Hematopoietic multipotent progenitor cell (in vitro differentiated cells): ENCODE results near the gene TMEM170B. TPM values are rescaled to one million over a fixed set of nuclear protein-coding genes. Genes with fewer than 3 reads are reported as not detected.

Source experiments
- DNase-seq, 3 donors: peaks; one replicate each; pipeline ENCODE4 v3.0.0-alpha.2; 2011 to 2015; ENCODE audit warnings: low read depth in 2 of 3, low spot score in 2 of 3
- total RNA-seq: library from RNA; depleted of rRNA; stranded (reverse); fragments of >200 nt; gene quantifications from one replicate; pipeline ENCODE4 v1.2.3, GENCODE V29; 2012

The TMEM170B gene
- total RNA-seq, 1 donor, result 1.6 TPM

GRCh38 chr6:11580686-11581405, 43.3 kb downstream of the TMEM170B start:
- DNase-seq, result no peak

- DNase-seq, result no peak
These were observed 46.7 kb downstream of the TMEM170B start for GRCh38 chr6:11584244-11584643.

DNA sequence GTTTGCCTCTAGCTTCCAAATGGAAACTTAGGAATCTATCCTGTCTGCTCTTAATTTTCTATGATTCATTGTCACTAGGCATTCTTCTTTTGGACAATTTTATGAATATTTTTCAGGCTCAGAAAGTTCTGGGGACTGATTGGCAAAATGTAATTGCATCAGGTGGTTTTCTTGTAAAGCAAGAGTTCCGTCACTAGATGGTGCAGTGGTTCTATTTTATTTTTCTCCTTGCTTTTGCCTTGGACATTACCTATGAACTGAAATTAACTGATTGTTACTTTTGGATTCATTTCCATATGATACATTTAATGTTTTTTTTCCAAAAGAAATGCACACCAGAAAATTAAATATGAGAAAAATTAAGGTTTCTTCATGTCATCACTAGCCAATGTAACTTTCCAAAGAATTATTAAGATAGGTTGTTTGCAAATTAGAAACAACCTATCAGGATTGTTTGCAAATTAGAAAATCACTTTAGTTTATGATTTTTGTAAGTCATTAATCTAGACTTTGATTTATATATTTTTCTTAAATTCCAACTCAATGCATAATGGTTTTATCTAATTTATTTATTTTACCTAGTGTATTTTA, 48.0 kb downstream of the TMEM170B start:
- DNase-seq, result peak in 2 of 3 donors; percentile 28 to 63

- no peak for DNase-seq
These were observed 48.6 kb downstream of the TMEM170B start for GRCh38 chr6:11586117-11586516.

DNA sequence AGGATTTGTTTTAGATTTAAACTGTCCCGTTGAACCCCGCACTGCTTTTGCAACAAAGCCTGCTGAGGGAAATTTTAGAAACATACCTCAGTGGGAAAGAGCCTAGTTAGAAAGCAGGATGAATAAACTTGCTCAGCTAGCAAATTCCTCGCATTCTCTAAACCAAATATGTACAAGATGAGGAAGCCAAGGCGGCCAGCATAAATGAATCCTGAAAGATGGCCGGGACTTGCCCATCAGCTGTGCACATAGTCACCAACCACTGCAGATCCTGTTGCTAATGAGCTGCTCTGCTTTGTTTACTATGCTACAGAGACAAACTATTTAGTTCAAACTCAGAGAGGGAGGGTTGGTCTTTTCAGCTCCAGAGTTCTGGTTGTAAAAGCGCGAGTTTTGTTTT, 49.0 kb downstream of the TMEM170B start:
- DNase-seq, result no peak

DNA sequence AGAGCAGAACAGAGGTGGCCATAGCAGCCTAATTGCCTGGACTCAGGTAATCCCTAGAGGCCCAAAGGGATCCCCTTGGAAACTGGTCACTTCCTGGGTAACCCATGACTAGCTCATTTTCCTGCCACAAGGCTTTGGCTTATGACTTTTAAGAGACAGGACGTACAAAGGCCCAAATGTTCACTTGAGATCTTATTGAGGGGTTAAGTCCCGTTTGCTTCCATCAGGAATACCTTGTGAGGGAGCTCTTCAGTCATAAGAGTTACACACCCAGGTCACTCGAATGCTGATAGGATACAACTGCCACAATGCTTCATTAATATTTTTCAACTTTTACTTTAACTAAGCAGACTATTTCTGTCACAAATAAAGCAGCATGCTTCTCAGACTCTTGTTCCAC, 51.7 kb downstream of the TMEM170B start:
- DNase-seq, result no peak

DNA sequence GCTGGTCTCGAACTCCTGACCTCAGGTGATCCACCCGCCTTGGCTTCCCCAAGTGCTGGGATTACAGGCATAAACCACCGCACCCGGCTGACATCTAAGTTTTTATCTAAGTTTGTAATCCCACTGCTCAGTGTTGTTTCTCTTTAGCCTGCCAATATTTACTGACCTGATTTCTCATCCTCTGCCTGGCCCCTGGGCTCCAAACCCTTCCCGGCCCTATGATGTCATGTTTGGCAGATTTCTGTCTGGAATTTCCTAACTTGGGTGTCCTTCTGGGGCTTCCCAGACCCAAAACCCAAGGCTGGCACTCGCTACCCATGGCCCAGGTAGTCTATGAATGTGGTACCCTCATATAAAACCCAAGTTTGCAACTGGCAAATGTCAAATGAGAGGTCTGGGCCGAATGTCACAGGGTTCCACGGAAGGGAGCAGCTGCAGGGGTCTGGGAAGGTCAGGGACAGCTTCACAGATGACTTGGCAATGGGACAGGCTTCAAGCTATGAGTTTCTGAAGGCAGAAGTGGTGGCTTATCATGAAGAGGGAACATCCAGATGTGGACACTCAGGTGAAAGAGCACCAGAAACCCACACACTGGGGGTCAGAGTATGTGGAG, 54.9 kb downstream of the TMEM170B start:
- no peak for DNase-seq

DNA sequence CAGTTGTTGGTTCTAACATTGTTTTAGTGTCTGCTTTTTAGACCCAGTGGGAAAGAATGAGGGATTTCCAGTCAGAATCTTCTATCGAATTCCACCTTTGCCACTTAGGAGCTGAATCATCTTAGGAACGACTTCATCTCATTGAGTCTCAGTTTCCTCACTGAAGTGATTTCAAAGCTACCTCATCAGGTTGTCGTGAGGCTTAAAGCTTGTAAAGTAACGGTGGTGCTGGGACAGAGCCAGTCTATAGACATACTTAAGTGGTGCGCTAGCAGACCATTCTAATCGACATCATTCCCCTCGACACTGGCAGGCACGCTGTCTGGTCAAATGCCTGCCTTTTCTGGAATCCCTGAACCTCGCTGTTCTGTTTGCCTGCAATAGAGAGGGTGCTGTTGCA, 55.5 kb downstream of the TMEM170B start:
- DNase-seq, result no peak

- peak in 1 of 3 donors; percentile 2 for DNase-seq
These were observed 58.4 kb downstream of the TMEM170B start for GRCh38 chr6:11595903-11596302.

DNA sequence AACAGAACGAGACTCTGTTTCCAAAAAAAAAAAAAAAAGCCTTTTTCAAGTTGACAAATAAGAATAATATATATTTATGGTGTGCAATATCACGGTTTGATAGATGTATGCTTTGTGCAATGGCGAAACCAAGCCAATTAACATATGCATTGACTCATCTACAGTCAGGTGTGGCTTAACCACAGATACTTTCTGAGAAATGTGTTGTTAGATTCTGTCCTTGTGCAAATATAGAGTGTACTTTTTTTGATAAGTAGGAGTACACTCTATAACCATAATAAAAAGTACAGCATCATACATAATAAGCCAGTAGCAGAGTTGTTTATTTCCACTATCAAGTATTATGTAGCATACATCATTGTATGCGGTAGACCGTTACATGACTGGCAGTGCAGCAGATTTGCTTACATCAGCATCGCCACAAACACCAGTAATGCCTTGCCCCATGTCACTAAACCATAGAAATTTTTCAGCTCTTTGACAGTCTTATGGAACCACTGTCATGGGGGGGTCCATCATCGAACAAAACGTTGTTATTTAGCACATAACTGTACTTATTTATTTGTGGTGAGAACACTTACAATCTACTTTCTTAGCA, 59.2 kb downstream of the TMEM170B start:
- no peak for DNase-seq

DNA sequence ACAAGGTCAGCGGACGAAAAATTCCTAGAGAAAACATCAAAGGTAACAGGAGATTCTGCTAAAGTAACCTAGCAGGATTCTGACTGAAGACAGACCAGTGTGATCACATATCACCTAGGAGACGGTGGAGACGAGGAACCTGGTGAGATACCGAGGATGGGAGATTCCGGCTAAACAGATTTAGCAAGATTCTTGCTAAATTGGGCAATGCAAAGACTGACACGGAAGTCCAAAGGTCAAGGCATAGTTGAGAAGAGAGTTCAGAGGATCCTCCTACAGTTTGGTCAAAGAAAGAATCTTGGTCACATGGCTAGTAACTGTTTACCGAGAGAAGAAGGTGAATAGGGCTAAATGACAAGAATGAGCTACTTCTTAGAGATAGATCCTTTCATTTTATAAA, 61.1 kb downstream of the TMEM170B start:
- DNase-seq, result no peak

- DNase-seq, result no peak
These were observed 62.7 kb downstream of the TMEM170B start for GRCh38 chr6:11600251-11600650.

DNA sequence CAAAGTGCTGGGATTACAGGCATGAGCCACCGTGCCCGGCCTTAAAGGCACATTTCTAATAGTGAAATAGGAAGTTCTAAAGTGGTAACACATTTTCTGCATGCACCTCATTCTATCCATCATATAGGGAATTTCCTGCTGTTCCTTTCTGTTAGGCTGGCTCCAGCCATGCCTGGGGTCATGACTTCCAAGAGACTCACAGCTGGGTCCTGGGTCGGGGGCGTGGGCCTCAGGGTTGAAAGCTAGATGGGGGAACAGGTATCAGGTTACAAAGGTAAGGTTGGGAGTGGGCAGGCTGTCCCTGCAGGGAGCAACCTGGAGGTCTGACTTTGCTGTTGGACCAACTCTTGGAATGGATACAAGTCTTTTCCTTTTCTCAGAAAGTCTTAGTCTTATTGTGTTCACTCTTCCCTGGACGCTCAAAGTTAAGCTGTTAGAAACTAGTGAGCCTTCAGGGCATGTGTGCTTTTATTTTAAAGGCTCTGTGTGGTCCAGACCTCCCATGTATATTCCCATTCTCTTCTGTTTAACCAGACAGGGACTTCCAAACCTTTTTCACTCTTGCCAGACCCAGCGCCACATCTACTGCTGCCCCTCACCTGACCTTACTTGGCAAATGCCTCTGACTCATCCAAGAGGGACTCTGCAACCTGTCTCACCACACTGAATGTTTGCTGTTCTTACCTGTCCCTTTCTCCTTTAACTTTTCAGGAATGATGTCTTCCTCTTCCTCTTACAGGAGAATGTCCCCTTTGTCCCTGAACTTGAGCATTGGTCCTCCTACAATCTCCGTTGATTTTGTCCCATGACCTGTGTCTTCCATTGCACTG, 64.4 kb downstream of the TMEM170B start:
- DNase-seq, result no peak

DNA sequence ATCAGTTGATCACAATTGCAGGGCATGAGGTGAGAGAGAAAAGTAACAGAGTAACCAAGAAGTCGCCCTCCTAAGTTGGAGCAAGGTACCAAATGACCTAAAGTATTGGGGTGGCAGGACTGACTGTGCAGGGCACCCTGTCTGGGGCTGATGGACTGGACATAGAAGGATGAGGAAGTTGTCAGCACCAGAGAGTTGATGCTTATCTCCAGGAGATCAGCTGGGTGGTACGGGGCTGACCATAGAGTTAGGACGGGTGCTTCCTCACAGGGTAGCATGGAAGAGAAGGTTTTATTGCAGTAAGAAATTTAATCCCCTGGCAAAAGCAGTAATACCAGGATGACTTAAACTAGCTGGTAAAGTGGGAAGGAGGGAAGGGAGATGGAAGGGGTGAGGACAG, 66.7 kb downstream of the TMEM170B start:
- DNase-seq, result no peak

GRCh38 chr6:11604836-11605506, 67.4 kb downstream of the TMEM170B start:
- peak in 1 of 3 donors; percentile 2 for DNase-seq

GRCh38 chr6:11605507-11605905, 68.0 kb downstream of the TMEM170B start:
- no peak for DNase-seq

DNA sequence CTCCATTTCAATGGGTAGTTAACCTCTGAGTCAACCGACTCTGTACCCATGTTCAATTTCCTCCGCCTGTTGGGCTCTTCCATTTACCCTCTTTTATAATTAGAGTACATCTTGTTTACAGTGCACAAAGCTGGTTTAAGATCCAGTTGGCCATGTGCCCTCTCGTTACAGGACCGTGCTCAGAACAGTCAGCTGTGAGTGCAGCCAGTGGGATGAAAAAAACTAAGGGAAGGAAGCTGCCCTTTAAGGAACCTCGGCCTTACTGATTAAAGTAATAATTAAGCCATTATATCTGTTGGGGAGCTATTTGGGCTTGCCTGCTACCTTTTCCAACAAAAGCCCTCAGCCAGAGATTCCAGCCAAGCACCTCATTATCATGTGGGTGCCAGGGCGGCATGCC, 68.8 kb downstream of the TMEM170B start:
- DNase-seq, result no peak

DNA sequence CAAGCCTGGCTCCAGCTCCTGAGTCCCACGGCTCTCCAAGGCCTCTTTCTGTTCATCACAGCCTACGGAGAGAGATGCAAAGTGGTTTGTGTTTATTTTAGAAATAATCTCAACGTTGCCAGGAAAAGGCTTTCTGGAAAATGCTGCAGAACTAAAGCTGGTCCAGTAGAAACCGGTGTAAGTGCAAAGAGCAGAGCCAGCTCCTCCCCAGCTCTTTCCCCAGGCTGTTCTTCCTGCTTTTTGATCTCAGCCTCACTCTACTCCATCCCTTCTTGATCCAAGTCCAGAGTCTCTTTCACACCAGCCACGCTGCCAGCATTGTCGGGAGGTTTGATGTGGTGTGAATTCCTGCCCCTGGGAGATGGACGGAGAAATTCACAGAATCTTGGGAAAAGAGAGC, 69.8 kb downstream of the TMEM170B start:
- DNase-seq, result no peak

- DNase-seq, result no peak
These were observed 71.2 kb downstream of the TMEM170B start for GRCh38 chr6:11608600-11609323.
